EH (cell line): ENCODE results near the gene NINL.
A peak's percentile ranks its signal among the peaks of the same experiment; 100 is the strongest.
"Not testable (repeated sequence)": the region's sequence is repeated elsewhere in the genome, so short reads cannot be mapped to it uniquely, and the experiment has no call there.

Experiments used
- DNase-seq: peaks from one replicate; pipeline ENCODE4 v3.0.0-alpha.2; 2015; ENCODE audit warnings: low read depth

Gene NINL

GRCh38 chr20:25532971-25533391, 52.4 kb downstream of the NINL start:
- DNase-seq, result no peak

DNA sequence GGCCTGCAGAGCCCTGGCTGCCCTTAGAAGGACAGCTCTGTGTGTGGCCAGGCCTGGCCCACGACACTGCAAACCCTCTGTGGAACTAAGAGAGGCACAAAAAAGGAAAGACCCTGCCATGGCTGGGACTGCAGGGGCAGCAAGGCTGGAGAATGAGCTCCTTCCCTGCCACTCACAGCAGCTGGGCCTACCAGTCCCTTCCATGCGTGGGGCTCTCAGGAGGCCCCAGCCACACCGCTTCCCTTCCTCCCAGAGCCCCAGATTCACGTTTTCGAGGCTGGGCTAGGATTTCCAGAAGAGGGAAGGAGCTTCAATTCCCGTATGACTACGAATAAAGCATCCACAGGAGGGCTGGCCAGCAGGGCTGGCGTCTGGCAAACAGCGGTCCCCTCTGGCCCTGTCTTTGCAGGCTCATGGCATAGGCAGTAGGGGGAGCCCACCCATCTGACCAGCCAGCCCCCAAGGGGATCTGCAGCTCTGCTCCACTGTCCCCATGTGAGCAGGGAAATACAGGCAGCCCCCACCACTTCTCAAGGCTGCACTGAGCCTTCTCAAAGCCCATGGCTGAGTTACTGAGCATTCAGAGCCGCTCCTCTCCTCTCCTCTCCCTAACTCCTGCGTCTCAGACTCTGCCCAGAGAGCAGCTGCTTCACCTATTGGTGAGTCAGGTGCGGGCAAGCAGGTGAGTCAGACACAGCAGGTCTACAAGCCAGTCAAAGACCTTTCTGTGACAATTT, 53.1 kb downstream of the NINL start:
- DNase-seq, result no peak

DNA sequence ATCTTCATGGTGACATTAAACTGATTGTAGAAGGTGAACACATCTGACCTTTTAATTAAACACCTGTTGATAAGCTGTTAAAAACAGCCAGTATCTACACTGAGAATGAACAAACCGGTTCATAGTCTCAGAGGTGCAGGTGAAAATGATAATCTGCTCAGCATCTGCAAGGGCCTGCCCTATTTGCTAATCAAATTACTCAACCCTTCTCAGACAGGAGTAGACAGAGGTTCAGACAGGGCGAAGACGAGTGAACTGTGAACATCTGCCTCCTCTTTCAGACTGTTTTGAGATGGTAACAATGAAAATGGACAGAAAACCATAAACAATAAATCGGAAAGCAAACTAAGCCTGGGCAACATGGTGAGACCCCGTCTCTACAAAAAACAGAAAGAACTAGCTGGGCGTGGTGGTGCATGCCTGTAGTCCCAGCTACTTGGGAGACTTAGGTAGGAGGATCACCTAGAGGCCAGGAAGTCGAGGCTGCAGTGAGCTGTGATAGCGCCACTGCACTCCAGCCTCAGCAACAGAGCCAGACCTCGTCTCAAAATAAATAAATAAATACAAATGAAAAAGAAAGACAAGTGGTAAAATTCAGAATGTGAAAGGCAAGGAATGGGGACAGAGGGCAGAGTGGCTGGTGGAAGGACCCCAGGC, 55.9 kb downstream of the NINL start:
- DNase-seq, result no peak

- no peak for DNase-seq
Measured at GRCh38 chr20:25527949-25528348, 57.4 kb downstream of the NINL start.

DNA sequence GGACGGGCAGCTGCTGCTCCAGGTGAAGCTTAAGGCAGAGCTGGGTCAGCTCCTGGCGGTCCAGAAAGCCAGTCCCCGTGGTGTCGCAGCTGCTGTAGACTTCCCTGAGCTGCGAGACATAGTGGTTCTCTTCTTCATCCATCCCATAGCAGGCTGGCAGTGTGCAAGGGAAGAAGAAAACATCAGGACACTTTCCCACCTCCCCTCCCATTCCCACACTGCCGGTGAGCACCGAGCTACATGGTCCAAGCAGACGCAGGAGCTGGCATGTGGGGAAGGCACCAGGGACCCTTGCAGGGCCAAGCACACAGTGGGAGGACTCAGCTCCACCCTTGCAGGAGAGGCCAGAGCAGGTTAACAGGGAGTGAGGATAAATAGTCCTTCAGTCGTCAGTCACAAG, 58.9 kb downstream of the NINL start:
- no peak for DNase-seq

GRCh38 chr20:25525867-25526266, 59.5 kb downstream of the NINL start:
- DNase-seq, result peak; percentile 98

DNA sequence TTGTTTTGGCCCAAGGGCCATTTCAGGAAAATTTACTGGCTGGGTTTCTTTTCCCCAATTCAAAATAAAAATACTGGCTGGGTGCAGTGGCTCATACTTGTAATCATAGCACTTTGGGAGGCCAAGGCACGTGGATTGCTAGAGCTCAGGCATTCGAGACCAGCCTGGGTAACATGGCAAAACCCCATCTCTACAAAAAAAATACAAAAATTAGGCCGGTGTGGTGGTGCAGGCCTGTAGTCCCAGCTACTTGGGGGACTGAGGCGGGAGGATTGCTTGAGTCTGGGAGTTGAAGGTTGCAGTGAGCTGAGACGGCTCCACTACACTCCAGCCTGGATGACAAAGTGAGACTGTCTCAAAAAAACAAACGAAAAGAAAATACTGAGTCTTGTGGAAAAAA, 60.0 kb downstream of the NINL start:
- DNase-seq, result peak; percentile 44

DNA sequence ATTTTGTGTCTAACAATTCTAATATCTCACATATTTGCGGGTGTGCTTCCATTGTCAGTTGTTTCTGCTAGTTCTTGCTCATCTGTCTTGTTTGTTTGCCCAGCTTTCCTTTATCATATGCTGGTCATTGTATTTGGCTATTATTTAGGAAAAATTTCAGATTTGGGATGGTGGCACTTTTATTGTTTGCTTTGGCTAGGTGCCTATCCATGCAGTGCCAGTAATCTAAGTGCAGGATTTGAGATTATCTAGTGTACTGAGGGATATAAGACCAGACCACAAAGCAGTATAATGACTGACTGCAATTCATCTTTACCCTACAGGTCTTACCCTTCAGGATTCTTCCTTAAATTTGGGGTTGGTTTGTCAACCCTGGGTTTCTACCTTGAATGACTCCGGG, 63.9 kb downstream of the NINL start:
- no peak for DNase-seq

DNA sequence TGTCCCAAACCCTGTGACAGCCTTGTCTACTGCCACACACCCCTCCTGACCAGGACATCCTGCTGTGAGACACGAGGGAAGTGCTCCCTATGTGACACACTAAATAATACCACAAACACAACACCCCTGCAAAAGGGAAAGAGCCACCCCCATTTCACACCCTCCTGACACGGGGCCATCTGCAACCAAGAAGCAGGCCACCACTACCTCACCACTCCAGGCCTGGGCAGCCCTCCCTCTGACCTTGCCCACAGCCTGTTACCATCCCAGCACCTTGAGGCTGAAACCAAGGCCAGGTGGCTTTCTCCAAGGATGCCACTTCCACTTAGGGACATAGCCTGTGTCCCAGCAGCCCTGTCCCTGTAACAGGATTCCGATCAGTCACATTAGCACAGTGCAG, 68.2 kb downstream of the NINL start:
- no peak for DNase-seq

- no peak for DNase-seq
Measured at GRCh38 chr20:25514747-25515340, 70.5 kb downstream of the NINL start.

DNA sequence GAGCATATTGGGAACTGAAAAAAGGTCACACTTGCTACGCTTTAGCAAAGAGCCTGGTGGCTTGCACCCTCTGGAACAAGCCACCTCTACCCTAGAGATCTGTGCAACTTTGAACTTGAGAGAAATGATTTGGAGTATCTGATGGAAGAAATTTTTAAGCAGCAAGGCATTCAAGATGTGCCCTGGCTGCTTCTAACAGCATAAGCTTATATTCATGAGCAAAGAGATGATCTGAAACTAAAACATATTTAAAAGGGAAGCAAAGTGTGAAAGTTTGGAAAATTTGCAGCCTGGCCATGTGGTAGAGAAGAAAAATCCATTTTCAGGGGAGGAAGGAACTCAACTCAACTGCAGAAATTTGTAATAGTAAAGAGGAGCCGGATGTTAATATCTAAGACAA, 71.1 kb downstream of the NINL start:
- DNase-seq, result no peak

DNA sequence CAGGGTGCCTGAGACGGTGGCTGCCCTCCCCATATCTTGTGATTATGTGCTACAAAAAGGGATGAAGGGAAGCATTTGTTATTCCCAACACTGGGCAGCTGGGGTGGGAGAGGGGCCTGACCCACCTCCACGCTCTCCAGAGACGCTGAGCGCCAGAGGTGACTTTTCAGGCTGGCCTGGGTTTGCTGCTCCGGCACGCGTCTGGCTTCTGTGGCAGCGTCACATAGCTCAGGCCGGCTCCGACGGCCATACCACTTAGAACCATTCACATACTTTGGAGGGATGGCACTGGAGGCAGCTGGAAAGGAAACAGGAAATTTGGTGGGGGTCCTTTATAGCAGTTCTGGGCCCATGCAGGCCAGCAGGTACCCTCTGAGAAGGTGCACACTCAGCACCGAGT, 72.6 kb downstream of the NINL start:
- no peak for DNase-seq

GRCh38 chr20:25511183-25511582, 74.1 kb downstream of the NINL start:
- no peak for DNase-seq

GRCh38 chr20:25510721-25511120, 74.6 kb downstream of the NINL start:
- no peak for DNase-seq

- no peak for DNase-seq
Measured at GRCh38 chr20:25510202-25510601, 75.1 kb downstream of the NINL start.

GRCh38 chr20:25509084-25509483, 76.2 kb downstream of the NINL start:
- DNase-seq, result no peak

- DNase-seq, result peak; percentile 89
Measured at GRCh38 chr20:25508083-25508770, 77.1 kb downstream of the NINL start.

GRCh38 chr20:25507385-25508082, 77.8 kb downstream of the NINL start:
- no peak for DNase-seq

DNA sequence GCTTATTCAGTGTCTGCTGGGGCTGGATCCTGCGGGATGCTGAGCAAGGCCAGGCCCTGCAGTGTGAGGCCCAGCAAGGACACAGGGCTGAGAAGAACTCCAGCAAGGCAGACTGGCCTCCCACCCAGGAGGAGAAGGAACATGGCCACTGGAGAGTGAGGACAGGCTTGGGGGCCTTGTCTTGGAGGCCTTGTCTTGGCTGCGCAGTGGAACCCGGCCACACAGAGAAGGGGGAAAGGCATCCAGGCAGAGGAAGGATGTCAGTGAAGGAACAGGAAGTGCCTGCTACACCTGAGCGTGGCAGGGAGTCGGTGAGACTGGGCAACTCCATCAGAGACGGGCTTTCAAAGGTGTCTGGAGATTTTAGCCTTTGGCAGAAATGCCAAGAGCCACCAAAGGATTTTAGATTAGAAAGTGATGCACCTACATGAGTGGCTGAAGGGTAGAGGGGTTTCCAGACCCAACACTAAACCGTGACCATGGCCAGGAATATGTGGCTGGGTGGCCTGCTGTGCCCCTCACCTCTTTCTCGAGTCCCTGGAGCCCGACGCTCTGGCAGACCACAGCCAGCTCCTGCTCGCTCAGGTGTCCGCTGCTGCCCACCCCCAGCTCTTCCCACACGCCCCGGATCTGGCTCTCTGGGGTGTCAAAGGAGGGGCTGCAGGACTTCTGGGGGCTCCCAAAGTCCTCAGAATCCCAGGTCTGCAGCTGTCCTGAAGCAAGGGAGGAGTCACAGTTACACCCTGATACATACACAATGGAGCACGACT, 80.8 kb downstream of the NINL start:
- no peak for DNase-seq

- DNase-seq, result no peak
Measured at GRCh38 chr20:25503936-25504335, 81.4 kb downstream of the NINL start.

DNA sequence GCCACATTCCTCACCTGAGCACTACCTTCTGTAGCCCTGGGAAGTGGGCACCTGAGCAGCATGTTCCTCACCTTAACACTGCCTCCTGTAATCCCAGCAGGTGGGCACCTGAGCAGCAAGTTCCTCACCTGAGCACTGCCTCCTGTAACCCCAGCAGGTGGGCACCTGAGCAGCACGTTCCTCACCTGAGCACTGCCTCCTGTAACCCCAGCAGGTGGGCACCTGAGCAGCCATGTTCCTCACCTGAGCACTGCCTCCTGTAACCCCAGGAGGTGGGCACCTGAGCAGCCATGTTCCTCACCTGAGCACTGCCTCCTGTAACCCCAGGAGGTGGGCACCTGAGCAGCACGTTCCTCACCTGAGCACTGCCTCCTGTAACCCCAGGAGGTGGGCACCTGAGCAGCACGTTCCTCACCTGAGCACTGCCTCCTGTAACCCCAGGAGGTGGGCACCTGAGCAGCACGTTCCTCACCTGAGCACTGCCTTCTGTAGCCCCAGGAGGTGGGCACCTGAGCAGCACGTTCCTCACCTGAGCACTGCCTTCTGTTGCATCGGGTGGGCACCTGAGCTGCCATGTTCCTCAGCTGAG, 82.2 kb downstream of the NINL start:
- DNase-seq, result not testable (repeated sequence)
